Vagina (tissue), 2 donors: ENCODE measurements around the gene RAB41.

ENCODE experiments used
- POLR2A ChIP-seq, 2 donors: fragments of 450-650 bp; IDR thresholded peaks; one replicate each; pipeline ENCODE4 v1.6.1; 2017; ENCODE audit warnings: antibody characterized with exemption in 2 of 2, mild to moderate bottlenecking in 2 of 2, moderate library complexity in 2 of 2
- POLR2AphosphoS5 ChIP-seq, 2 donors: sonication (generic); formaldehyde crosslinking; IDR thresholded peaks; one replicate each; pipeline ENCODE4 v1.9.0; 2017; ENCODE audit warnings: antibody characterized with exemption in 2 of 2, mild to moderate bottlenecking in 2 of 2, low read depth in 1 of 2; ENCODE audit not compliant: insufficient read depth in 1 of 2
- TF ChIP-seq, protein P1 (sequence below), 3 experiments: fragments of 450-650 bp in 2 of 3; fragments of 200-600 bp in 1 of 3; sonication (generic) in 1 of 3; IDR thresholded peaks; one replicate each; pipeline ENCODE4 v1.5.1; 2017 to 2019; ENCODE audit warnings: antibody characterized with exemption in 3 of 3, mild to moderate bottlenecking in 2 of 3, moderate library complexity in 2 of 3

DNA sequence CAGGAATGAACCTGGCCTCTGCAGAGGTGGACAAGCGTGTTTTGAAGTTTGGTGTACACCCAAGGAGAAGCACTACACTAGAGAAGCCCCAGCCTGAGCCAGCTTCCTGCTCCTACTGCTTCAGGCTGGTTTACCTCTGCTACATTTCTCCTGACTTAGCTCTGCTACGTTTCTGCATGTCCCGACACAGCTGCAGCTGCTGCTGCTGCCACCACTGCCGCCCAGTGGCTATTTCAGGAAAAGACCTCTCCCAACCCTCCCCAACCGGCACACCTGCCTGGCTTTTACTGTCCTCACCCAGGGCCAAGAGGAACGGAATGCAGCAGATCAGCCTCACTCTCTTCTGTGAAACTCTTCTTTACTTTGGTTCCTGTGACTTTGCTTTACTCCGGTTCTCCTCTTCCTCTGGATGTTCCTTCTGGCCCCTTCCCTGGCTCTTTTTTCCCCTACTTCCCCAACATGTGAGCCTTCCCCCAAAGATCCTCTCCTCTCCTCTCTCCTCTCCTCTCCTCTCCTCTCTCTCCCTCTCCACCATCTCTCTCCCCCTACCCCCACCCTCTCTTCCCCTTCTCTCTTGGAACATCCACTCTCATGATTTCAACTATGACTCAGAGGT is 18.9 kb upstream of the RAB41 start:
- TF ChIP-seq POLR2A (IDR thresholded peaks at IDR 0.05) (no peak), POLR2AphosphoS5 (IDR thresholded peaks at IDR 0.05; ENCODE audit: insufficient read depth in 1 of 2, low read depth in 1 of 2) (no peak)
- TF ChIP-seq, protein P1, sequence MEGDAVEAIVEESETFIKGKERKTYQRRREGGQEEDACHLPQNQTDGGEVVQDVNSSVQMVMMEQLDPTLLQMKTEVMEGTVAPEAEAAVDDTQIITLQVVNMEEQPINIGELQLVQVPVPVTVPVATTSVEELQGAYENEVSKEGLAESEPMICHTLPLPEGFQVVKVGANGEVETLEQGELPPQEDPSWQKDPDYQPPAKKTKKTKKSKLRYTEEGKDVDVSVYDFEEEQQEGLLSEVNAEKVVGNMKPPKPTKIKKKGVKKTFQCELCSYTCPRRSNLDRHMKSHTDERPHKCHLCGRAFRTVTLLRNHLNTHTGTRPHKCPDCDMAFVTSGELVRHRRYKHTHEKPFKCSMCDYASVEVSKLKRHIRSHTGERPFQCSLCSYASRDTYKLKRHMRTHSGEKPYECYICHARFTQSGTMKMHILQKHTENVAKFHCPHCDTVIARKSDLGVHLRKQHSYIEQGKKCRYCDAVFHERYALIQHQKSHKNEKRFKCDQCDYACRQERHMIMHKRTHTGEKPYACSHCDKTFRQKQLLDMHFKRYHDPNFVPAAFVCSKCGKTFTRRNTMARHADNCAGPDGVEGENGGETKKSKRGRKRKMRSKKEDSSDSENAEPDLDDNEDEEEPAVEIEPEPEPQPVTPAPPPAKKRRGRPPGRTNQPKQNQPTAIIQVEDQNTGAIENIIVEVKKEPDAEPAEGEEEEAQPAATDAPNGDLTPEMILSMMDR (IDR thresholded peaks at IDR 0.05): peak in 1 of 3 experiments; percentile 20
